COLO829 (cell line): ENCODE results near the gene EIF3I.

Experiments
- DNase-seq: peaks from one replicate; pipeline ENCODE4 v3.0.0; 2012; ENCODE audit warnings: low spot score

Gene EIF3I

GRCh38 chr1:32266921-32267591, 44.8 kb downstream of the EIF3I start:
- DNase-seq, result no peak

GRCh38 chr1:32269744-32270143, 47.5 kb downstream of the EIF3I start:
- DNase-seq, result no peak

- DNase-seq, result no peak
Observed at GRCh38 chr1:32272557-32273390, 50.6 kb downstream of the EIF3I start.

GRCh38 chr1:32273391-32274208, 51.4 kb downstream of the EIF3I start:
- DNase-seq, result no peak

GRCh38 chr1:32274646-32275340, 52.6 kb downstream of the EIF3I start:
- DNase-seq, result no peak

GRCh38 chr1:32275424-32275823, 53.2 kb downstream of the EIF3I start:
- no peak for DNase-seq

GRCh38 chr1:32276032-32276782, 54.0 kb downstream of the EIF3I start:
- DNase-seq, result no peak
